Endometrial microvascular endothelial cells (primary cell): ENCODE results near the gene C22orf42. TPM values are rescaled to one million over a fixed set of nuclear protein-coding genes. Genes with fewer than 3 reads are reported as not detected.
"Not testable (repeated sequence)": the region's sequence is repeated elsewhere in the genome, so short reads cannot be mapped to it uniquely, and the experiment has no call there.

Experiments used
- in situ Hi-C: cut with HindIII; loops from 2 replicates; pipeline ENCODE4 v1.10.0; 2017; ENCODE audit warnings: low sequenced_read_pairs, low pct_unique_long_range_greater_than_20kb; ENCODE audit errors: inconsistent ontology term
- total RNA-seq: library from RNA; depleted of rRNA; stranded (reverse); fragments of >200 nt; gene quantifications from one replicate; pipeline ENCODE4 v1.2.3, GENCODE V29; 2015; ENCODE audit errors: inconsistent ontology term

The C22orf42 gene
- total RNA-seq, 1 donor from 2014 or later, result not detected

DNA sequence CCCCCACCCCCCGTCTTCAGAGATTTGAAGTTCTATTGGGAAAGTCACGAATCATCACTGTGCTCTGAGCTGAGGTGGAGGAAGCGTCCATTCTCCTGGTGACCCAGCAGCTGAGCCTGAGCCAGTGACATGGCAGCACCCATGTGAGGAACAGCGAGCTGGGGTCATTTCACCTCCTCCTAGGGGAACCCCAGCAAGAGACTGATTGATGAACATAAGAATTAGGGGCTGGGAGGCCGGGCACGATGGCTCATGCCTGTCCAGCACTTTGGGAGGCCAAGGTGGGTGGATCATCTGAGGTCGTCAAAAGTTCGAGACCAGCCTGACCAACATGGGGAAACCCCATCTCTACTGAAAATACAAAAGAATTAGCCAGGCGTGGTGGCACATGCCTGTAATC, 34.2 kb upstream of the C22orf42 start:
- in situ Hi-C loops, result not testable (repeated sequence)

DNA sequence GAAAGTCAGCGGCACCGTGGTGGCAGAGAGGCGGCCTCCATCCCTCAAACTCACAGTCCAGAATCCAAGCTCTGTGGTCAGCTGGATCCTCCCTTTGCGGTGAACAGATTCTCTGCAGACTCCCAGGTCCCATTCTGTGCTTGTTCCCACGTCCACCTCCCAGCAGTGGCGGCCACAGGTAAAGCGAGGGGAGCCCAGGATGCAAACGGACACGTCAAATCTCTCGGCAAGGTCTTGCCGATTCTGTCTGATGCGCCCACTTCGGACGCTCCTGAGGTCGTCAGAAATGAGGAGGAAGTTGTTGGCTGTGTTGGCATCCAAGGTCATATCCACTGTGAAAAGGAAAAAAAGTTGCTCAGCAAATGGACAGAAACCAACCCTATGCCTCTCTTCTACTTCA, 31.9 kb upstream of the C22orf42 start:
- in situ Hi-C loops, result not testable (repeated sequence)

DNA sequence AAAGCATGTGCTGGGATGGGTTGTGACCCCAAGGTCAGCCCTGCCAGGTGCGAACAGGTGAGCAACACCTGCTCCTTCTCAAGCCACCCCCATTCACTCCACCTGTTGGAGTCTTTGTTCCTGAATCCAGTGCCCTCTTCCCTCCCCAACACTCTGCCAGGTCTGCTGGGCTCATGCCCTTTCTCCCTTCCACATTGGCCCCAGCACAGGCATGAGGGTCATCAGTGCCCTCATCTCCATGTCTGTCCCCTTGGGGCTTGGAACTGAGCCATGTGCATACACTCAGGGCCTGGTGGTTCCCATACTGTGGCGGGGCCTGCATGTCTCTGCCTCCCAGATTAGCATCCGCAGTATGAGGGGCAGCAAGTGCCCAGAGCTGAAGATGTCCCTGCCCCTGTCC, 26.7 kb upstream of the C22orf42 start:
- in situ Hi-C loops, result no loop called here

DNA sequence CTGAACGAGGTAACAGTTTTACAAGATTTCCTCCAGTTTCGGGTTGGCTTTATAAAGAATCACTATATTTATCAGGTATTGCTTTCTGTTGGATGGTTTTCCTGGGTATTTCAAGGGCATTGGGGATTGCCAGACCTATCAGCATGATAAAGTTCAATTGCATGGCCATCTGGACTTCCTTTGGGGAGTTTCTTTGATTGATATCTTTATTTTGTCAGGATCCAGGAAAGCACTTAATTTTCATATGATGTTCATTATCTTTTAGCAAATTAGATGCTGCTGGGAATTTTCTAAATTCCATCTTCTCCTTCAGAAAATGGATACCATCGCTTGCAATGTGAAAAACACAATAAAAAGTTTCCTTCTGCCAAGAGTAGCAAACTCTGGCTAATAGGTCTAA, 24.5 kb upstream of the C22orf42 start:
- in situ Hi-C loops, result no loop called here

DNA sequence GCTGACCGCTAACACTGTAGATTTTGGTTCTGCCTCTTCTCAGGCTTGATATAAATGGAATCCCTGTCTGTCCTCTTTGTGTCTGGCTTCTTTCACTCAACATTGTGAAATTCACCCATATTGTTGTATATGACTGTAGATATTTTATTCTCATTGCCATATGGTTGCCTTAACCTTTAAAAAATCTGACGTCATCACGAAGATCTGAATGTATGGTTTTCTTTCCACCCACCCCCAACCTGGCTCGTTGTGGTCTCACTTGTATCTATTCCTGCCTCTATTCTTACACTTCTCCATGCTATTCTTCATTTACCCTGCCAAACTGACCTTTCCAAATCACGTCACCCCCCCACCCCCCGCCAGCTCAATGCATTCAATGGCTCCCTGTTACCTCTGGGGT, 21.9 kb upstream of the C22orf42 start:
- in situ Hi-C loops, result no loop called here

DNA sequence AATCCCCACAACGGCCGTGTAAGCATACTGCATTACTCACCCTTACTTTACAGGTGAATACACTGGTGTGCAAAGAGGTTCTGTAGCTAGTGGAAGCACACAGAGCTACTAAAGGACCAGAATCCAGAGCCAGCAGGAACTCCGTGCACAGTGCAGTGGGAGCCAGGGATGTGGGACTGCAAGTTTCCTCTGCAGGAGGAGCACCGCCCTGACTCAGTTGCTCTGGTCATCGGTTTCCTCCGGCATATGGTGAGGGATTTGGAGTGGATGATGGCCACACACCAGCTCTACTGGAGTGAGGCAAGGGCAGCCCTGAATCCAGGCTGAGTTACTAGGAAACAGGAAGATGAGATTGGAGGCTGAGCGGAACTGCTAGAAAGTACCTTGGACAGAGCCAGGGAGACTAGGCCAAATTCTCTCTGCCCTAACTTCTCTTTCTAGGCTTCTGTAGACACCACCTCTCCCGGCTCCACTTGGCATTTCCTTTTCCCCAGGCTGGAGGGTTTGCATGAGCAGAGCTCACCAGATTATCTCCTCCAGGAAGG, 18.2 kb upstream of the C22orf42 start:
- in situ Hi-C loops, result no loop called here

DNA sequence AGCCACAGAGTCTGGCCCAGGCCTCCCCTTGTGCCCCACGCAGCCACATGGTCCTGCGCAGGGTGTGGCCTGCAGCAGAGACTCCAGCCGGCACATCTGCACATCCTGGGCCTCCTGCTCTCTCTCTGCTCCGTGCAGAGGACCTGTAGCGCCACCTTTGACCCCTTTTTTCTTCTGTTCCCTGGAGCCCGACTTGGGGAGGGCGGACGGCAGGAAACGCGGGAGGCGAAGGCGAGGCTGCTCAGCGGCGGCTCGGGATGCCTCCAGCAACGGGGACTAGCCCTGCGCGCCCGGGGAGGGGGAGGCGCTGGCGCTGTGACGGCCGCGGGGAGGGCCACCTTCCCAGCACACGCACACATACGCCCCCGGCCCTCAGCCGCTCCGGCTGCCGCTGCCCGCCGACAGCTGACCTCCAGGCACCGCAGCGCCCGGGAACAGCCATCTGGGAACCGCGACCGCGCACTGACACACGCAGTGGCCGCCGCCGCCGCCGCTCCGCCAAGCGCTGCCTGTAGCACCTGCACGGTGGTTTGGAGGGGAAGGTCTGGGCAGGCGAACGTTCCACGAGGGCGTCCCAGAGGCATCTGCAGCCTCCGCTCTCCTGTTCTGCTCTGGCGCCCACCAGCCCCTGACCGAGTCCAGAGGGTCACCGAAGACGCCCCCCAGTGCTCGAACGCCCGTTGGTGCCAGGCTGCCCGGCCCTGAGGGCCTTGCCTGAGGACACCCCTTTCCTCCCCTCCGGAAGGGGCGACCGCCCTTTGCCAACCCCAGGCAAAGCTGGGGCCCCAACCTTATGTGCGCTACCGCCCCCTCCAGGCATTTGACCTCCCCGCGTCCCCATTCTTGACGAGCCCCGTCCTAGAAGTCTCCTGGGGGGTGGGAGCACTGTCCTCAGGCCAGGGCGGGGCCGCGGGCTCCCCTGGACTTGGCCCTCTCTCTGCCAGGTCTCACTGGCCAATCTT, 16.9 kb upstream of the C22orf42 start:
- in situ Hi-C loops, result no loop called here

DNA sequence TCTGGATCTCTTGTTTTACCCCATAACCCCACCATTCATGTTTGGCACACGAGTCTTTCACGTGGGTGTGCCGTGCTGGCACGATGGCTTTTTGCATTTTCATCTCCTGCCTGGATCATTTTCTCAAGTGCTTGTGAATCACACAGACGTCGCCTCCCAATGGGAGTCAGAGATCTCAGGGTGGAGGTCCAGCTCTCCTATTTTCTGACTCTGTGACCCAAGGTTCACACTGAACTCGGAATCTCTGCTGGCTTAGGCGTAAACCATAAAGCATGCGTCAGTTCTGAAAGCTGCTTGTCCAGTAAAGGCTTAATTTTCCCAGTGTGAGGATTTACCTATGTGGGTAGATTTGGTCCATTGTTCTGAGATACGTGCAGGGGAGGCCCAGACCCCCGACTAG, 16.0 kb upstream of the C22orf42 start:
- in situ Hi-C loops, result no loop called here

DNA sequence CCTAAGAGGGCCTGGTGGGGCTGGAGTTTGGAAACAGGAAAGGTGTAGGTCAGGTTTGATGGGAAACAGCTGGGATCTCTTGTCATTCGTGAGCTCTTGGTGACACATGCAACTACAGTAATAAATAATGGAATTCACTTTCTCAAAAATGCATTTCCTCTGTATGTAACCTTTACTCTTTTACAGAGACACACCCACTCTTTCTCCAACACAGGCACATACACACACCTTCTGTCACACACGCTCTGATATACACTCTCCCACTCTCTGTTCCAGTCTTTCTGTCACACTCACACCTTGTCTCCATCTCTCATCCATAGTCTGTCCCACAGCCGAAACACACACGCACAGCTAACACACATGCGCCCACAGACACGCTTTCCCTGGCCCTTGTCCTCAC, 6.6 kb upstream of the C22orf42 start:
- in situ Hi-C loops, result no loop called here

DNA sequence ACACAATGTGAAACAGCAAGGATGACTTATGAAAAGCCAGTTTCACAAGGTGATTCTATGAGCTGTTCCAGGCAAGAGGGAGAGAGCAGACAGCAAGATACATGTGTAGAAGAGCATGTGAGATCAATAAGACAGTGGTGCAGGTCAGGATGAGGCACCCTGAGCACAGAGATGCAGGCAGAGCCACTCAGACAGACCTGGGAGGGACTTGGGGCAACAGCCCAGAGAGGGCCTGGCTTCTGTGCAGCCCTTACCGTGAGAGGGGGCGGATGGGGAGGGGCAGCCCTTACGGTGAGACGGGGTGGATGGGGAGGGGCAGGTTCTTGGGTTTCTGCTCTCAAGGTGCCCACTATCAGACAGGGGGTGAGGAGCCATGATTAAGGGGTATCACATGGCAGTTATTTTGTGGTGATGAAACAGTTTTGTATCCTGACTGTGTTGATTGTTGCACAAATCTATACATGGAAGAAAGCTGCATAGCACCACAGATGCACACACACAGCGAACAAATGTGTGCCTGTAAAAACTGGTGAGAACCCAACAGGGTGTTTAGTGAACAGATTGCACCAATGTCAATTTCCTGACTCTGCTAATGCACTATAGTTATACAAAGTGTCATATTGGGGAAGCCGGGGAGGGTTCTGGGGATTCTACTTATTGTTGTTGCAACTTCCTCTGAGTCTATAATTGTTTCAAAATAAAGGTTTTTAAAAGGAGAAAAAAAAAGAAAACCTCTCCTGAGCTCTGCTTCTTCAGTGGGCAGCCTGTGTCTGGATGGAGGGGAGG, 5.2 kb upstream of the C22orf42 start:
- in situ Hi-C loops, result no loop called here

DNA sequence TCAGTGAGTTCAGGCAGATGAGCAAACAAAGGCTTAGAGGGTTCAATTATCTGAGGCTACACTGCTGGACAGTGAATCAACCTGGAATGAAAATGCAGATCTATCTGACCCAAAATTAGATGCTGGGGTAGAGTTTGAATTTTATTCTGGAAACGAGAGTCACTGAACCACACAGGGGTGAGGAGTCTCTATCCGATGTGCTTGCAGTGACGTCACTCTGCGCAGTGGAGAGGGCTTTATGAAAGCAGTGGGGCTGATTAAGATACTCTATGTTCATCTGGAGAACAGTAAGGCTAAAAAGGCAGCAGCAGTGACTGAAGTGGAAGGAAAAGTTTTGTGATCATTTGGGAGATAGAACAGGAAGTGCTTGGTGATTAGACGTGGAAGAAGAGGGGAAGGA, 1.3 kb upstream of the C22orf42 start:
- in situ Hi-C loops, result not testable (repeated sequence)

DNA sequence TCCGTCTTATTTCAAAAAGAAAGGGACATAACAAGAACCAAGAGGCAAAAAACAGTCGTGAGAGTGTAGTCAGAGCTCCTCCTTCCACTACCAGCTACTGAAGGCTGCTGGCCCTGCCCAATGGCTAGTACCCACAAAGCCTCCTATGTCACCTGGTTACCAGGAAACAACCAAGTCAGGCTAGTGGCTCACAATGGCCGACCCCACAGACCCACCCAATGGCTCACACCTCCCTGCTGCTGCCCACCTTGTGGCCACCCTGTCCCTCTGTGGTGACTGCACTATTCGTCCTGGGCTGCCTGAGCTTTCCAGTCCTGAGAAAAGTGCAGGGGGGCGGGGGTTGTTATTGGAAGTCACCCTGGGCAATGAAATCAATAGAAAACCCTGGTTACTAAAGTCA, 1.5 kb downstream of the C22orf42 start:
- in situ Hi-C loops, result not testable (repeated sequence)

DNA sequence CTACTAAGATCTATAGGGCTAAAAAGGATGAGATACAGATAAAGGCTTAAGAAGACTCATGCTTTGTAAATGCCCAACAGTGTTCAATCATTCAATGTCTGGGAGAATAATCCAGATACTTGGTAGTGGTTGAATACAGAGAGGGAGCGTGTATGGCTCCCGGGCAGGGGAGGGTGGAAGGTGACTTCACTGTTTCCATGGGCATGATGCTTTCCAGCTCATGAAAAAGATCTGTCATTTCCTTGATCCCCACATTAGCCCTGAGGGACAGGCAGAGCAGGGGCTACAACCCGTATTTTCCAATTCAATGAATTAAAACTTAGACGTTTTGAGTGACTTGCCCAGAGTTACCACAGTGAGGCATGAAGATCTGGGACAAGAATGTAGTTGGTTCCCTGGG, 4.4 kb downstream of the C22orf42 start:
- in situ Hi-C loops, result not testable (repeated sequence)

DNA sequence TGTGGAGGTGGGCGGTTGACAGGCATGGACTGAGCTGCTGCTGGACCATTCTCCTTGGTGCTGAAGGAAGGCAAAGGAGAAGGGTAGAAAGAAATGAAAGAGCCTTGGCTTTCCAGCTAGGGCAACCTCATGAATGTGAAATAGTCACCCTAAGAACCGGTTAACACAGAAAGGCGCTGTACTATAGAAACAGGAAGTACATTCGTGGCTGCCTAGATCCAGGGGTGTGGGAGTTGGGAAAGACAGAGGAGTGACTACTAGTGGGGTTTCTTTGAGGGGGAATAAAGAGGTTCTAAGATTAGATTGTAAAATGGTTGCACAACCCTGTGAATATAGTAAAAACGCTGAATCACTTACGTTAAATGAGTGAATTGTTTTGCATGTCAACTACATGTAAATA, 7.5 kb downstream of the C22orf42 start:
- in situ Hi-C loops, result not testable (repeated sequence)

DNA sequence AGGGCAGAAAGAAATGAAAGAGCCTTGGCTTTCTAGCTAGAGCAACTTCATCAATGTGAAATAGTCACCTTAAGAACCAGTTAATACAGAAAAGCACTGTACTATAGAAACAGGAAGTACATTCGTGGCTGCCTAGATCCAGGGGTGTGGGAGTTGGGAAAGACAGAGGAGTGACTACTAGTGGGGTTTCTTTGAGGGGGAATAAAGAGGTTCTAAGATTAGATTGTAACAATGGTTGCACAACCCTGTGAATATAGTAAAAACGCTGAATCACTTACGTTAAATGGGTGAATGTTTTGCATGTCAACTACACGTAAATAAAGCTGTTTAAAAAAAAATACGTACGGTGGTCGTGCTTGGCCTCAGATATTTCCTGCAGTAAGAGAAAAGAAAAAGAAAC, 8.5 kb downstream of the C22orf42 start:
- in situ Hi-C loops, result not testable (repeated sequence)

DNA sequence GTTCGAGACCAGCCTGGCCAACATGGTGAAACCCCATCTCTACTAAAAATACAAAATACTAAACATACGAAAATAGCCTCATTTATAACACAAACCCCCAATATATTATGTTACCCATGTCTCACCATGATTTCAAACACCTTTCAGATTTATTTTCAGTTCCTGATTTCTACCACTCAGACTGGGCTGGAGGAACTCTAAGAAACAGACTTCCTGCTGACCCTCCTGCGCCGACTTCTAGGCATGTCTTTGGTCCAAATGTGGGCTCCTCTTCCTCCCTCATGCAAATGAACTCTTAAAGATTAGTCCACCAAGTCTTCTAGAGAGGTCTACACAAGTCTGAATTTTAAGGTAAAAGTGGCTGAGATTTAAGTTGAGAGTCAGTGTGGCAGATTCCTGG, 10.7 kb downstream of the C22orf42 start:
- in situ Hi-C loops, result not testable (repeated sequence)

DNA sequence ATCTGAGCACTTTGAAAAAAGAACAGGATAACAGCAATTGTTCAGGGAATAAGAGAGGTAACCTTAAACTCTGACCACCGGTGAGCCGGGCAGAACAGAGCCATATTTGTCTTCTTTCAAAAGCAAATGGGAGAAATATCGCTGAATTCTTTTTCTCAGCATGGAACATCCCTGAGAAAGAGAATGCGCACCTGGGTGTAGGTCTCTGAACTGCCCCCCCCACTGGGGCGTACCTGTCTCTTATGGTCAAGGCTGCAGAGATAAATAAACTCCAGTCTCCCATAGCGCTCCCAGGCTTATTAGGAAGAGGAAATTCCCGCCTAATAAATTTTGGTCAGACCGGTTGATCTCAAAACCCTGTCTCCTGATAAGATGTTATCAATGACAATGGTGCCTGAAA, 12.0 kb downstream of the C22orf42 start:
- in situ Hi-C loops, result not testable (repeated sequence)

DNA sequence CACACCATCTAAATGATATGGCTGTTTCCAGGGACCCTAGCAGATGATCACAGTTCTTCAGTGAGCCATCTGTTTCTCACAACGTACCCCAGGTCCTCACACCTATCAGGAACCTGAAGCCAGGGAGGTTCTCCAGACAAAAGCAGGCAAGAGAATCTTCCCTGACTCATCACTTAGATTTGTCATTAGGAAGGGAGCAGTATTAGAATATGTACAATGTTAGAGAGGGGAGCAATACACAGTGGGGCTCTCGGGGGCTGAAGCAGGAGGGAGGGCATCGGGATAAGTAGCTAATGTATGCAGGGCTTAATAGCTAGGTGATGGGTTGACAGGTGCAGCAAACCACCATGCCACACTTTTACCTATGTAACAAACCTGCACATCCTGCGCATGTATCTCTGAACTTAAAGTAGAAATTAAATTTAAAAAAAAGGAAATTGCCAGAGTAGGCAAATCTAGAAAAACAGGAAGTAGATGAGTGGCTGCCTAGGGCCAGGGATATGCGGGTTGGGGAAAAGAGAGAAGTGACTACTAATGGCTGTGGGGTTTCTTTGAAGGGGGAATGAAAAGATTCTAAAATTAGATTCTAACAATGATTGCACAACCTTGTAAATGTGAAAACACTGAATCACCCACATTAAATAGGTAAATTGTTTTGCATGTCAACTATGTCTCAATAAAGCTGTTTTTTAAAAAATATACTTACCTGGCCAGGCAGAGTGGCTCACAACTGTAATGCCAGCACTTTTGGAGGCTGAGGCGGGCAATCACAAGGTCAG, 14.4 kb downstream of the C22orf42 start:
- in situ Hi-C loops, result no loop called here

DNA sequence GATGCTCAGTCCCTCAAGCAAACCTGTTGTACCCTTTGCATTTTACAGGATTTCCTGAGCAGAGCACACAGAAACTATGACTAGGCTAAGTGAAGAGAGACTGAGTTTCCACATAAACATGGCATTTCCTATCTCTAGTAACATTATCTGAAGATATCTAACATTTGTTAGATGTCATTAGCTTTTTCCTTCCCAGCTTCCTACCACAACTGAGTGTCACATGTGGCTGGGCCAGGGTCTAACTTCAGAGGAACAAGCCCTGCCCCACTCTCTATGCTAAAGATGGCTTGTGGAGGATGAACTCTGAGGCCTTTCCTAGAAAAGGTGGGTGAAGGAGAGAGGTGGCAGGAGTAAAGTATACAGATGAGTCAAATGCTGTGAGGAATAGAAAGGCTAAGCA, 16.5 kb downstream of the C22orf42 start:
- in situ Hi-C loops, result no loop called here
